EH (cell line): ENCODE data around the gene DYTN.
"Not testable (repeated sequence)": the region's sequence is repeated elsewhere in the genome, so short reads cannot be mapped to it uniquely, and the experiment has no call there.

Experiments used
- DNase-seq: peaks from one replicate; pipeline ENCODE4 v3.0.0-alpha.2; 2015; ENCODE audit warnings: low read depth

The DYTN gene

GRCh38 chr2:206718296-206718695 is at the start of gene DYTN:
Gene DYTN (minus strand): TSS chr2:206718396. CDS start chr2:206718279, 117 bp downstream.
- DNase-seq, result no peak

- no peak for DNase-seq
These were observed 48.1 kb upstream of the DYTN start for GRCh38 chr2:206766057-206766930.

GRCh38 chr2:206765242-206766056 is 47.3 kb upstream of the DYTN start, which contains the start of the genes FASTKD2 and MDH1B:
Gene FASTKD2 (plus strand): TSS chr2:206765606. CDS start chr2:206766694, 1,088 bp downstream.
Gene MDH1B (minus strand): TSS chr2:206765328. CDS start chr2:206765271, 57 bp downstream.
- peak; percentile 95 for DNase-seq

GRCh38 chr2:206764673-206765241 is 46.6 kb upstream of the DYTN start:
- DNase-seq, result no peak

- no peak for DNase-seq
These were observed 38.6 kb upstream of the DYTN start for GRCh38 chr2:206756816-206757215.

GRCh38 chr2:206740800-206741199 is 22.6 kb upstream of the DYTN start:
- DNase-seq, result no peak

- no peak for DNase-seq
These were observed 21.1 kb upstream of the DYTN start for GRCh38 chr2:206739271-206739670.

GRCh38 chr2:206736935-206737334 is 18.7 kb upstream of the DYTN start:
- no peak for DNase-seq

- DNase-seq, result no peak
These were observed 15.1 kb upstream of the DYTN start for GRCh38 chr2:206733341-206733740.

- DNase-seq, result peak; percentile 20
These were observed 10.3 kb upstream of the DYTN start for GRCh38 chr2:206728277-206729199.

- DNase-seq, result no peak
These were observed 9.1 kb upstream of the DYTN start for GRCh38 chr2:206727287-206727686.

- no peak for DNase-seq
These were observed 5.1 kb upstream of the DYTN start for GRCh38 chr2:206723288-206723687.

- DNase-seq, result no peak
These were observed 3.2 kb upstream of the DYTN start for GRCh38 chr2:206721256-206721920.

- DNase-seq, result no peak
These were observed 1.6 kb downstream of the DYTN start for GRCh38 chr2:206716623-206717022.

- not testable (repeated sequence) for DNase-seq
These were observed 3.0 kb downstream of the DYTN start for GRCh38 chr2:206715183-206715582.

GRCh38 chr2:206713746-206714145 is 4.5 kb downstream of the DYTN start:
- no peak for DNase-seq

GRCh38 chr2:206708286-206708685 is 9.9 kb downstream of the DYTN start:
- no peak for DNase-seq

- DNase-seq, result no peak
These were observed 11.0 kb downstream of the DYTN start for GRCh38 chr2:206707164-206707701.

GRCh38 chr2:206701952-206702605 is 16.1 kb downstream of the DYTN start:
- no peak for DNase-seq

- no peak for DNase-seq
These were observed 18.0 kb downstream of the DYTN start for GRCh38 chr2:206700156-206700555.
